Lung (tissue), 12 donors: Measurements from ENCODE around the gene PCSK6. TPM values are rescaled to one million over a fixed set of nuclear protein-coding genes. Genes with fewer than 3 reads are reported as not detected.

Experiments used
- ATAC-seq: fragments of 200-7000 bp; cut with Tn5 transposase; one replicate; pipeline ENCODE4 v1.9.1; 2020; ENCODE audit warnings: moderate number of reproducible peaks; ENCODE audit not compliant: insufficient read depth, low FRiP score
- DNase-seq, 3 donors: peaks; one replicate each; pipeline ENCODE4 v3.0.0-alpha.2; 2013 to 2017
- H3K27ac ChIP-seq, 2 donors: one replicate each; pipeline ENCODE4 v1.5.1; 2013; ENCODE audit warnings: mild to moderate bottlenecking in 2 of 2, moderate library complexity in 2 of 2, control low read depth in 1 of 2, inconsistent platforms in 1 of 2, low read depth in 1 of 2, low read length in 1 of 2
- H3K27me3 ChIP-seq, 3 donors: one replicate each; pipeline ENCODE4 v1.5.1; 2013; ENCODE audit warnings: low read length in 2 of 3; ENCODE audit not compliant: control insufficient read depth in 3 of 3, insufficient read depth in 3 of 3
- H3K36me3 ChIP-seq, 4 donors: one replicate each; pipeline ENCODE4 v1.5.1; 2013; ENCODE audit warnings: low read length in 4 of 4, mild to moderate bottlenecking in 1 of 4, moderate library complexity in 1 of 4; ENCODE audit not compliant: control insufficient read depth in 4 of 4, insufficient read depth in 4 of 4
- H3K4me1 ChIP-seq, 5 donors: one replicate each; pipeline ENCODE4 v1.5.1; 2013; ENCODE audit warnings: low read length in 5 of 5, mild to moderate bottlenecking in 2 of 5, moderate library complexity in 1 of 5; ENCODE audit not compliant: control insufficient read depth in 5 of 5, insufficient read depth in 5 of 5
- H3K4me3 ChIP-seq: one replicate; pipeline ENCODE4 v1.5.1; 2013; ENCODE audit warnings: mild to moderate bottlenecking, control low read depth, moderate library complexity
- H3K9ac ChIP-seq, 2 donors: one replicate each; pipeline ENCODE4 v1.5.1; 2013; ENCODE audit warnings: low read length in 2 of 2, control low read depth in 1 of 2; ENCODE audit not compliant: insufficient read depth in 1 of 2
- H3K9me3 ChIP-seq, 4 donors: one replicate each; pipeline ENCODE4 v1.5.1; 2013; ENCODE audit warnings: low read length in 3 of 4, mild to moderate bottlenecking in 1 of 4, moderate library complexity in 1 of 4; ENCODE audit not compliant: control insufficient read depth in 4 of 4, insufficient read depth in 3 of 4
- CTCF ChIP-seq: IDR thresholded peaks from 2 replicates; pipeline ENCODE4 v1.5.1; 2012; ENCODE audit warnings: mild to moderate bottlenecking; ENCODE audit errors: control extremely low read depth, extremely low read depth
- WGBS, 2 donors: extraction: QIAGEN DNeasy Blood & Tissue Kit; methylation state at CpG; one replicate each; pipeline ENCODE4 v1.1.7; 2013; 5-methylcytosine and 5-hydroxymethylcytosine counted together
- polyA plus RNA-seq, 2 donors: library from polyadenylated mRNA; stranded (reverse); fragments of 200-250 nt; gene quantifications; one replicate each; pipeline ENCODE4 v1.2.1, GENCODE V29; 2013
- total RNA-seq, 2 donors: library from RNA; depleted of rRNA in 1 of 2; stranded (reverse); fragments of >200 nt in 1 of 2; gene quantifications; one replicate each; pipeline ENCODE4 v1.2.1, GENCODE V29; 2014 to 2021
- donor health status: control.
- donor health status: control.
- donor health status: Bipolar disorder and iron deficiency.
- donor health status: healthy.
- donor health status: DM: yes; HTN: yes; CAD: no.

PCSK6 gene
- total and polyA plus RNA-seq, 4 donors = 4.6 to 41.0 (median 8.4) TPM

GRCh38 chr15:101437209-101437608 lies 52.3 kb downstream of the PCSK6 start:
- no peaks in the 10 kb centered on the region for H3K27me3 ChIP-seq
- no peak for ATAC-seq
- no peak overlapping the region for H3K9ac ChIP-seq
- H3K36me3 ChIP-seq = no peaks in the 10 kb centered on the region
- 90 to 92% methylated on average over 12 of the region's 12 CpGs for WGBS, 2 donors
- H3K9me3 ChIP-seq = no peaks in the 10 kb centered on the region
- no peak overlapping the region for H3K27ac ChIP-seq
- no peak overlapping the region for H3K4me3 ChIP-seq
- peaks cover 0 to 18% (median 6%) of the 10 kb centered on the region in 5 donors for H3K4me1 ChIP-seq
- no peak for TF ChIP-seq CTCF
- DNase-seq = no peak

- H3K9ac ChIP-seq = no peak overlapping the region
- 92 to 93% methylated on average over 9 of the region's 9 CpGs for WGBS, 2 donors
- DNase-seq (no peak), ATAC-seq (no peak)
- TF ChIP-seq CTCF = no peak
- H3K27ac ChIP-seq = no peak overlapping the region
- H3K27me3 ChIP-seq = no peaks in the 10 kb centered on the region
- no peaks in the 10 kb centered on the region for H3K9me3 ChIP-seq
- H3K4me1 ChIP-seq = peaks cover 0 to 18% (median 6%) of the 10 kb centered on the region in 5 donors
- H3K4me3 ChIP-seq = no peak overlapping the region
- no peaks in the 10 kb centered on the region for H3K36me3 ChIP-seq
These were observed 53.0 kb downstream of the PCSK6 start for GRCh38 chr15:101436526-101436925.

GRCh38 chr15:101435761-101436160 lies 53.7 kb downstream of the PCSK6 start:
- no peak for ATAC-seq
- H3K4me3 ChIP-seq = no peak overlapping the region
- H3K27ac ChIP-seq = no peak overlapping the region
- 83 to 89% methylated on average over 7 of the region's 7 CpGs for WGBS, 2 donors
- no peak for DNase-seq
- TF ChIP-seq CTCF = no peak
- no peaks in the 10 kb centered on the region for H3K27me3 ChIP-seq
- peaks cover 0 to 18% (median 6%) of the 10 kb centered on the region in 5 donors for H3K4me1 ChIP-seq
- H3K9me3 ChIP-seq = no peaks in the 10 kb centered on the region
- H3K9ac ChIP-seq = no peak overlapping the region
- H3K36me3 ChIP-seq = no peaks in the 10 kb centered on the region
